ENCODE measurements around the gene SLC26A1.

DNA sequence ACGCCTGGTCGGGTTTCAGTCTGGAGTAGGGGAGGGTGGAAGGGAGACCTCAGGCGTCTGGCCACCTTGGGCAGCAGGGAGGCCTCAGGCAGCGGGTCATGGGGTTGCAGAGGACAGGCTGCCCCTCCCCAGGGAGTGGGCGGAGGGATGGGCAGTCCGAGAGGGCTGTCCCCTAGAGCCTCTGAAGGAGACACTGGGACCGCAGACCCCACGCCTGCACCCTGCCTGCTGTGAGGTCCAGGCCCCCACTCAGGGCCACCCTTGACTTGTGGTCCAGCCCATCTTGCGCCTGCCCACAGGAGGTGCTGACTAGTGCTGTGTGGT lies 34.7 kb upstream of the SLC26A1 start:
- TF ChIP-seq, protein P1, sequence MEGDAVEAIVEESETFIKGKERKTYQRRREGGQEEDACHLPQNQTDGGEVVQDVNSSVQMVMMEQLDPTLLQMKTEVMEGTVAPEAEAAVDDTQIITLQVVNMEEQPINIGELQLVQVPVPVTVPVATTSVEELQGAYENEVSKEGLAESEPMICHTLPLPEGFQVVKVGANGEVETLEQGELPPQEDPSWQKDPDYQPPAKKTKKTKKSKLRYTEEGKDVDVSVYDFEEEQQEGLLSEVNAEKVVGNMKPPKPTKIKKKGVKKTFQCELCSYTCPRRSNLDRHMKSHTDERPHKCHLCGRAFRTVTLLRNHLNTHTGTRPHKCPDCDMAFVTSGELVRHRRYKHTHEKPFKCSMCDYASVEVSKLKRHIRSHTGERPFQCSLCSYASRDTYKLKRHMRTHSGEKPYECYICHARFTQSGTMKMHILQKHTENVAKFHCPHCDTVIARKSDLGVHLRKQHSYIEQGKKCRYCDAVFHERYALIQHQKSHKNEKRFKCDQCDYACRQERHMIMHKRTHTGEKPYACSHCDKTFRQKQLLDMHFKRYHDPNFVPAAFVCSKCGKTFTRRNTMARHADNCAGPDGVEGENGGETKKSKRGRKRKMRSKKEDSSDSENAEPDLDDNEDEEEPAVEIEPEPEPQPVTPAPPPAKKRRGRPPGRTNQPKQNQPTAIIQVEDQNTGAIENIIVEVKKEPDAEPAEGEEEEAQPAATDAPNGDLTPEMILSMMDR (IDR thresholded peaks at IDR 0.05), result no peak
- TF ChIP-seq POLR2A (IDR thresholded peaks at IDR 0.05), result no peak
- TF ChIP-seq POLR2AphosphoS5 (IDR thresholded peaks at IDR 0.05), result no peak
